Calu3 (cell line): ENCODE results near the gene CDKN3. TPM values are rescaled to one million over a fixed set of nuclear protein-coding genes. Genes with fewer than 3 reads are reported as not detected.

Experiments used
- BruUV-seq: library from RNA; stranded (reverse); fragments of 400-500 nt; replicated peaks from 2 replicates; lab custom pipeline; 2021; lab: Mats Ljungman, UMichigan
- CTCF ChIA-PET: fragments of 300-600 bp; sonication (Branson Sonifier 250); formaldehyde crosslinking; loops from one replicate; lab custom pipeline; 2022; ENCODE audit warnings: antibody characterized with exemption; lab: Charles Lee
- DNase-seq: peaks from one replicate; pipeline ENCODE4 v3.0.0; 2022
- H3K27ac Mint-ChIP-seq: one replicate; pipeline ENCODE4 v1.8.0; 2022; ENCODE audit warnings: mixed read lengths; ENCODE audit not compliant: unreplicated experiment
- H3K27me3 Mint-ChIP-seq: one replicate; pipeline ENCODE4 v1.8.0; 2022; ENCODE audit warnings: mixed read lengths; ENCODE audit not compliant: unreplicated experiment
- H3K36me3 Mint-ChIP-seq: one replicate; pipeline ENCODE4 v1.8.0; 2022; ENCODE audit warnings: mild to moderate bottlenecking, moderate library complexity, mixed read lengths; ENCODE audit not compliant: insufficient read depth, unreplicated experiment
- H3K4me1 Mint-ChIP-seq: one replicate; pipeline ENCODE4 v1.8.0; 2022; ENCODE audit warnings: mild to moderate bottlenecking, low read depth, mixed read lengths; ENCODE audit not compliant: unreplicated experiment
- H3K4me3 Mint-ChIP-seq: one replicate; pipeline ENCODE4 v1.8.0; 2022; ENCODE audit warnings: mild to moderate bottlenecking, low read depth, moderate library complexity, mixed read lengths; ENCODE audit not compliant: unreplicated experiment
- H3K9me3 Mint-ChIP-seq: one replicate; pipeline ENCODE4 v1.8.0; 2022; ENCODE audit warnings: low read depth, mixed read lengths; ENCODE audit not compliant: unreplicated experiment
- intact Hi-C: fragments of 100-400 bp; cut with micrococcal nuclease; formaldehyde crosslinking; loops from one replicate; pipeline ENCODE4 v1.10.0; 2022; ENCODE audit not compliant: unreplicated experiment
- total RNA-seq: library from RNA; stranded (reverse); gene quantifications from 2 replicates; pipeline ENCODE4 v1.2.3, GENCODE V29; 2022
- TF ChIP-seq, protein P1 (sequence below): fragments of 200-600 bp; IDR thresholded peaks from one replicate; pipeline ENCODE4 v1.8.0; 2022; ENCODE audit warnings: antibody characterized with exemption; ENCODE audit not compliant: unreplicated experiment

The CDKN3 gene
- total RNA-seq, 1 experiment from 2014 or later, result 50.3 TPM

GRCh38 chr14:54411371-54411770 is 14.6 kb downstream of the CDKN3 start:
- Mint-ChIP-seq H3K36me3 (peaks cover 13% of the 10 kb centered on the region), H3K4me1 (no peaks in the 10 kb centered on the region), H3K27me3 (no peaks in the 10 kb centered on the region), H3K4me3 (no peak overlapping the region), H3K9me3 (no peaks in the 10 kb centered on the region), H3K27ac (no peak overlapping the region)
- no TSS peak for BruUV-seq
- intact Hi-C loops, result no loop called here
- CTCF ChIA-PET, result interaction anchor here (0.9 kb wide), 1 partner anchor 9 kb away, joined by 3 read pairs; no protein-coding TSS in a partner anchor
- no peak for DNase-seq
- TF ChIP-seq, protein P1, sequence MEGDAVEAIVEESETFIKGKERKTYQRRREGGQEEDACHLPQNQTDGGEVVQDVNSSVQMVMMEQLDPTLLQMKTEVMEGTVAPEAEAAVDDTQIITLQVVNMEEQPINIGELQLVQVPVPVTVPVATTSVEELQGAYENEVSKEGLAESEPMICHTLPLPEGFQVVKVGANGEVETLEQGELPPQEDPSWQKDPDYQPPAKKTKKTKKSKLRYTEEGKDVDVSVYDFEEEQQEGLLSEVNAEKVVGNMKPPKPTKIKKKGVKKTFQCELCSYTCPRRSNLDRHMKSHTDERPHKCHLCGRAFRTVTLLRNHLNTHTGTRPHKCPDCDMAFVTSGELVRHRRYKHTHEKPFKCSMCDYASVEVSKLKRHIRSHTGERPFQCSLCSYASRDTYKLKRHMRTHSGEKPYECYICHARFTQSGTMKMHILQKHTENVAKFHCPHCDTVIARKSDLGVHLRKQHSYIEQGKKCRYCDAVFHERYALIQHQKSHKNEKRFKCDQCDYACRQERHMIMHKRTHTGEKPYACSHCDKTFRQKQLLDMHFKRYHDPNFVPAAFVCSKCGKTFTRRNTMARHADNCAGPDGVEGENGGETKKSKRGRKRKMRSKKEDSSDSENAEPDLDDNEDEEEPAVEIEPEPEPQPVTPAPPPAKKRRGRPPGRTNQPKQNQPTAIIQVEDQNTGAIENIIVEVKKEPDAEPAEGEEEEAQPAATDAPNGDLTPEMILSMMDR, result no peak

DNA sequence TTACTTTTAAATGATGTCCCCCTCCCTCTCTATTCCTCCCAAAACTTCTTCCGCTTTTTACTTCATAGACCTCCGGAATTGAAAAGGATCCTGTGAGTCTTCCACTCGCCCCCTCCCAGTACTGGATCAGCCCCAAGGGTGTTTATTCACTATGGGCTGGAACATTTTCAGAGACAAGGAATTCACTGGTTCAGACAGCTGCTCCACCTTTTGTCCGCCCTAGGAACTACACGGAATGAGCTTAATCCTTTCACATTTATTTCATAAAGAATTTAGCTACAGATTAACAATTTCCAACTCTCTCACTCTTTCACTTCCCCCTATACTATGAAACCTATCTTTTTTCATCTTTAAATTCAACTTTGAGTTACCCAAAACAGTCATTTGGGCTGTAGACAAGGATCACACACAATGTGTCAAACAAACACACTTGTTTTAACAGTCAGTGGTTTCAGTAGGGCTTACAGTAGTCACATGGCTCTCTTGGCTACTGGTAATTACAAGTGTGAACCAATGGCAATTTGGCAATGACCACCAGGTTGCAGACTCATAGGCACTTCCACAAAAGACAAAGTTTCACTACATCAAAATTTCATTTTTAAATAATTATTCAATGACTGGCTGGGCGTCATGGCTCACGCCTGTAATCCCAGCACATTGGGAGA is 23.8 kb downstream of the CDKN3 start:
- CTCF ChIA-PET, result interaction anchor here (0.6 to 1.3 kb wide), 5 partner anchors 9 to 89 kb away, joined by 3 to 35 read pairs (median 4); partner anchors contain the start of genes CDKN3 and CGRRF1
- peak; percentile 48 for DNase-seq
- H3K4me1 Mint-ChIP-seq, result peaks cover 8% of the 10 kb centered on the region
- peaks cover 8% of the 10 kb centered on the region for H3K36me3 Mint-ChIP-seq
- H3K27me3 Mint-ChIP-seq, result no peaks in the 10 kb centered on the region
- H3K4me3 Mint-ChIP-seq, result no peak overlapping the region
- intact Hi-C loops, result loop anchor here (1.0 kb wide), 1 partner anchor 53 kb away; no protein-coding TSS in a partner anchor
- no peak overlapping the region for H3K27ac Mint-ChIP-seq
- no peaks in the 10 kb centered on the region for H3K9me3 Mint-ChIP-seq
- TF ChIP-seq, protein P1, result peak; percentile 44
- no TSS peak for BruUV-seq

- CTCF ChIA-PET, result interaction anchor here (0.6 to 1.1 kb wide), 2 partner anchors 14 to 27 kb away, joined by 3 to 4 read pairs; partner anchors contain the start of gene CDKN3
- H3K36me3 Mint-ChIP-seq, result peaks cover 8% of the 10 kb centered on the region
- no peak overlapping the region for H3K27ac Mint-ChIP-seq
- intact Hi-C loops, result no loop called here
- no peaks in the 10 kb centered on the region for H3K9me3 Mint-ChIP-seq
- TF ChIP-seq, protein P1, result no peak
- no peak overlapping the region for H3K4me3 Mint-ChIP-seq
- no peaks in the 10 kb centered on the region for H3K27me3 Mint-ChIP-seq
- DNase-seq, result no peak
- H3K4me1 Mint-ChIP-seq, result peaks cover 8% of the 10 kb centered on the region
- no TSS peak for BruUV-seq
Observed at GRCh38 chr14:54423991-54424390, 27.2 kb downstream of the CDKN3 start.

- Mint-ChIP-seq H3K4me3 (no peak overlapping the region), H3K27me3 (no peaks in the 10 kb centered on the region), H3K4me1 (peaks cover 8% of the 10 kb centered on the region), H3K9me3 (no peaks in the 10 kb centered on the region), H3K36me3 (peaks cover 13% of the 10 kb centered on the region), H3K27ac (no peak overlapping the region)
- intact Hi-C loops, result no loop called here
- BruUV-seq, result no TSS peak
- CTCF ChIA-PET, result interaction anchor here (0.6 to 1.1 kb wide), 2 partner anchors 13 to 28 kb away, joined by 3 to 4 read pairs; partner anchors contain the start of gene CDKN3
- DNase-seq, result no peak
- TF ChIP-seq, protein P1, result no peak
Observed at GRCh38 chr14:54424479-54424901, 27.7 kb downstream of the CDKN3 start.
